HepG2 (cell line): ENCODE results near the gene CFAP221. TPM values are rescaled to one million over a fixed set of nuclear protein-coding genes. Genes with fewer than 3 reads are reported as not detected.

ENCODE experiments used
- ATAC-seq: fragments of 200-7000 bp; cut with Tn5 transposase; 3 replicates; pipeline ENCODE4 v1.9.1; 2020; ENCODE audit warnings: mild to moderate bottlenecking, moderate library complexity
- BruUV-seq: library from RNA; stranded (reverse); fragments of 400-500 nt; replicated peaks from 2 replicates; lab custom pipeline; 2021; lab: Mats Ljungman, UMichigan
- CTCF ChIA-PET: fragments of 300-600 bp; formaldehyde crosslinking; extraction: SDS; loops from one replicate; lab custom pipeline; 2021; ENCODE audit warnings: low total read pairs, inconsistent platforms, low intra/inter-chr PET ratio; lab: Yijun Ruan, JAX
- POLR2A ChIA-PET: fragments of 350-600 bp; sonication (Branson Sonifier 250); formaldehyde crosslinking; loops from one replicate; lab custom pipeline; 2020; ENCODE audit warnings: antibody characterized with exemption, inconsistent platforms; lab: Yijun Ruan, JAX
- DNase-seq: peaks from one replicate; pipeline ENCODE4 v3.0.0-alpha.2; 2015; ENCODE audit warnings: low spot score
- FAIRE-seq: peaks from 3 replicates; lab custom pipeline; 2011; peaks lifted over from hg19 to GRCh38; lab: Jason Lieb, UNC
- H2AFZ ChIP-seq: one replicate; pipeline ENCODE4 v1.6.1; 2011; ENCODE audit warnings: low read length, inconsistent platforms
- H3K27ac ChIP-seq: fragments of 300-600 bp; 3 replicates; pipeline ENCODE4 v1.8.0; 2011; ENCODE audit warnings: mixed run types, mild to moderate bottlenecking, mixed read lengths, low read length, inconsistent platforms; ENCODE audit not compliant: insufficient read depth; ENCODE audit errors: extremely low read length
- H3K27me3 ChIP-seq, 2 experiments: fragments of 200-600 bp in 1 of 2; 2 replicates in 1 of 2; 3 replicates in 1 of 2; pipeline versions ENCODE4 v1.6.0 to v1.8.0; 2011; ENCODE audit warnings: low read length in 2 of 2, mild to moderate bottlenecking in 2 of 2, moderate library complexity in 2 of 2, inconsistent platforms in 1 of 2; ENCODE audit not compliant: insufficient read depth in 2 of 2, control insufficient read depth in 1 of 2
- H3K36me3 ChIP-seq, 2 experiments: fragments of 200-600 bp in 1 of 2; replicated peaks in 1 of 2; 2 replicates in 1 of 2; 3 replicates in 1 of 2; pipeline versions ENCODE4 v1.5.1 to v1.8.0; 2011; ENCODE audit warnings: low read length in 2 of 2, inconsistent platforms in 1 of 2; ENCODE audit not compliant: insufficient read depth in 2 of 2, control insufficient read depth in 1 of 2
- H3K4me1 ChIP-seq: 2 replicates; pipeline ENCODE4 v1.5.1; 2012; ENCODE audit warnings: low read length, inconsistent platforms; ENCODE audit not compliant: insufficient read depth
- H3K4me2 ChIP-seq: 2 replicates; pipeline ENCODE4 v1.6.0; 2011; ENCODE audit warnings: low read depth, low read length, inconsistent platforms
- H3K4me3 ChIP-seq, 3 experiments: fragments of 200-600 bp in 1 of 3; sonication (generic), shearing (Covaris generic) in 1 of 3; replicated peaks in 1 of 3; 2 replicates each; pipeline ENCODE4 v1.5.1; 2011 to 2016; ENCODE audit warnings: low read length in 3 of 3, inconsistent platforms in 2 of 3, low read depth in 2 of 3, mild to moderate bottlenecking in 2 of 3, control low read depth in 1 of 3, mixed read lengths in 1 of 3; ENCODE audit not compliant: insufficient read depth in 1 of 3
- H3K79me2 ChIP-seq: one replicate; pipeline ENCODE4 v1.6.1; 2011; ENCODE audit warnings: low read length, inconsistent platforms; ENCODE audit not compliant: insufficient read depth
- H3K9ac ChIP-seq: 2 replicates; pipeline ENCODE4 v1.6.0; 2011; ENCODE audit warnings: mild to moderate bottlenecking, low read depth, low read length, inconsistent platforms; ENCODE audit not compliant: insufficient read depth
- H3K9me3 ChIP-seq: 2 replicates; pipeline ENCODE4 v1.5.1; 2012; ENCODE audit warnings: mild to moderate bottlenecking, low read length
- H4K20me1 ChIP-seq: 2 replicates; pipeline ENCODE4 v1.6.0; 2011; ENCODE audit warnings: inconsistent platforms, mild to moderate bottlenecking, low read length, moderate library complexity; ENCODE audit not compliant: insufficient read depth
- GZF1 ChIP-seq: sonication (generic); formaldehyde crosslinking; IDR thresholded peaks from 2 replicates; pipeline ENCODE4 v1.5.1; 2020; ENCODE audit warnings: mild to moderate bottlenecking, missing genetic modification reagents
- NFE2L2 ChIP-seq: fragments of 150-350 bp; IDR thresholded peaks from 2 replicates; pipeline ENCODE4 v1.6.1; 2014; ENCODE audit warnings: low read length
- NRL ChIP-seq: sonication (generic); formaldehyde crosslinking; IDR thresholded peaks from 2 replicates; pipeline ENCODE4 v1.5.0; 2020; ENCODE audit warnings: missing genetic modification reagents, mild to moderate bottlenecking, moderate library complexity, borderline replicate concordance
- XRCC5 ChIP-seq: fragments of 200-400 bp; formaldehyde crosslinking; optimal IDR thresholded peaks from 2 replicates; pipeline ENCODE3; 2017; ENCODE audit warnings: mild to moderate bottlenecking, low read length
- ZNF782 ChIP-seq: sonication (generic); formaldehyde crosslinking; IDR thresholded peaks from 2 replicates; pipeline ENCODE4 v1.4.0; 2020; ENCODE audit warnings: missing genetic modification reagents, mild to moderate bottlenecking, borderline replicate concordance
- ZNF784 ChIP-seq: sonication (generic); formaldehyde crosslinking; IDR thresholded peaks from 2 replicates; pipeline ENCODE4 v1.5.1; 2020; ENCODE audit warnings: missing genetic modification reagents, mild to moderate bottlenecking, borderline replicate concordance
- ZSCAN31 ChIP-seq: sonication (generic); formaldehyde crosslinking; IDR thresholded peaks from 2 replicates; pipeline ENCODE4 v1.5.0; 2020; ENCODE audit warnings: low read depth, mild to moderate bottlenecking, missing genetic modification reagents
- WGBS: methylation state at CpG from one replicate; pipeline ENCODE4 v1.1.6; 2017; ENCODE audit warnings: low lambda C conversion rate; 5-methylcytosine and 5-hydroxymethylcytosine counted together
- in situ Hi-C: cut with HindIII; loops from 2 replicates; pipeline ENCODE4 v1.10.0; 2017; ENCODE audit warnings: low pct_unique_long_range_greater_than_20kb; ENCODE audit not compliant: extremely low pct_ligation_motif_present
- intact Hi-C: fragments of 100-400 bp; cut with micrococcal nuclease; formaldehyde crosslinking; loops from one replicate; pipeline ENCODE4 v1.10.0; 2022; ENCODE audit not compliant: unreplicated experiment
- polyA plus RNA-seq, 8 experiments: library from polyadenylated mRNA; depleted of rRNA in 3 of 8; stranded (reverse) in 7 of 8; unstranded in 1 of 8; fragments of >200 nt; fragmentation: Illumina TruSeq in 4 of 8; extraction: Trizol in 4 of 8; gene quantifications; 2 replicates each; pipeline versions ENCODE4 v1.2.1 to v1.2.3, GENCODE V29; 2011 to 2016; ENCODE audit warnings: low read depth in 4 of 8, missing spikeins in 1 of 8, mixed read lengths in 1 of 8; ENCODE audit not compliant: insufficient read depth in 1 of 8
- total RNA-seq, 5 experiments: library from RNA; depleted of rRNA; stranded (reverse); fragments of >200 nt; fragmentation: Illumina TruSeq; extraction: Trizol; gene quantifications; 2 replicates each; pipeline ENCODE4 v1.2.3, GENCODE V29; 2016; ENCODE audit warnings: low read depth in 1 of 5

The CFAP221 gene
- total and polyA plus RNA-seq, 2 of the 13 experiments (the other 11 are each of a cell fraction or from before 2014, with no cell fraction given): not detected

- FAIRE-seq (no peak), DNase-seq (no peak), ATAC-seq (no peak)
- Histone ChIP-seq H3K9me3 (no peaks in the 10 kb centered on the region), H3K9ac (no peak overlapping the region), H3K4me1 (no peaks in the 10 kb centered on the region), H3K27ac (no peak overlapping the region), H3K4me3 (no peak overlapping the region), H3K79me2 (no peaks in the 10 kb centered on the region), H4K20me1 (no peaks in the 10 kb centered on the region), H3K36me3 (no peaks in the 10 kb centered on the region), H3K27me3 (peaks cover 0 to 5% of the 10 kb centered on the region in 2 experiments; a peak in 2 of 5 replicates), H2AFZ (no peak overlapping the region)
- in situ Hi-C loops: no loop called here
- BruUV-seq: no TSS peak
- POLR2A ChIA-PET: no interaction called here
- intact Hi-C loops: no loop called here
- TF ChIP-seq ZNF784: no peak
- TF ChIP-seq ZSCAN31 (CRISPR knock-in tag): no peak
- no peak for TF ChIP-seq GZF1 (CRISPR knock-in tag)
- peak; percentile 73 for TF ChIP-seq NFE2L2
- TF ChIP-seq NRL: no peak
- no peak for TF ChIP-seq XRCC5
- TF ChIP-seq, all 625 proteins: peak for 1
- H3K4me2 ChIP-seq: no peak overlapping the region
- CTCF ChIA-PET: no interaction called here
- 0% methylated on average over 1 of the region's 1 CpG for WGBS
These were observed 31.3 kb upstream of the CFAP221 start for GRCh38 chr2:119512946-119513345.

GRCh38 chr2:119513832-119514231, 30.4 kb upstream of the CFAP221 start:
- Histone ChIP-seq H3K4me3 (no peak overlapping the region), H2AFZ (no peak overlapping the region), H3K27me3 (peaks cover 0 to 13% of the 10 kb centered on the region in 2 experiments; a peak in 2 of 5 replicates), H3K9me3 (no peaks in the 10 kb centered on the region), H3K4me2 (no peak overlapping the region), H4K20me1 (no peaks in the 10 kb centered on the region)
- no TSS peak for BruUV-seq
- in situ Hi-C loops (no loop called here), intact Hi-C loops (no loop called here)
- no peak for TF ChIP-seq ZNF782 (CRISPR knock-in tag)
- TF ChIP-seq, all 625 proteins: peak for 0
- H3K4me1 ChIP-seq: no peaks in the 10 kb centered on the region
- H3K79me2 ChIP-seq: no peaks in the 10 kb centered on the region
- H3K27ac ChIP-seq: no peak overlapping the region
- DNase-seq: no peak
- ChIA-PET POLR2A (no interaction called here), CTCF (no interaction called here)
- ATAC-seq: no peak
- WGBS: 3% methylated on average over 1 of the region's 1 CpG
- no peak overlapping the region for H3K9ac ChIP-seq
- H3K36me3 ChIP-seq: no peaks in the 10 kb centered on the region
- FAIRE-seq: no peak
